M059J (cell line): ENCODE results near the gene PRCP. TPM values are rescaled to one million over a fixed set of nuclear protein-coding genes. Genes with fewer than 3 reads are reported as not detected.
A peak's percentile ranks its signal among the peaks of the same experiment; 100 is the strongest.

Experiments used
- DNase-seq: peaks from one replicate; pipeline ENCODE4 v3.0.0-alpha.2; 2012; ENCODE audit warnings: low read depth
- total RNA-seq: library from RNA; depleted of rRNA; stranded (reverse); fragments of >200 nt; shearing (Covaris generic); gene quantifications from 2 replicates; pipeline ENCODE4 v1.2.3, GENCODE V29; 2014

PRCP gene
- total RNA-seq, 1 experiment from 2014 or later, result 89.6 TPM

DNA sequence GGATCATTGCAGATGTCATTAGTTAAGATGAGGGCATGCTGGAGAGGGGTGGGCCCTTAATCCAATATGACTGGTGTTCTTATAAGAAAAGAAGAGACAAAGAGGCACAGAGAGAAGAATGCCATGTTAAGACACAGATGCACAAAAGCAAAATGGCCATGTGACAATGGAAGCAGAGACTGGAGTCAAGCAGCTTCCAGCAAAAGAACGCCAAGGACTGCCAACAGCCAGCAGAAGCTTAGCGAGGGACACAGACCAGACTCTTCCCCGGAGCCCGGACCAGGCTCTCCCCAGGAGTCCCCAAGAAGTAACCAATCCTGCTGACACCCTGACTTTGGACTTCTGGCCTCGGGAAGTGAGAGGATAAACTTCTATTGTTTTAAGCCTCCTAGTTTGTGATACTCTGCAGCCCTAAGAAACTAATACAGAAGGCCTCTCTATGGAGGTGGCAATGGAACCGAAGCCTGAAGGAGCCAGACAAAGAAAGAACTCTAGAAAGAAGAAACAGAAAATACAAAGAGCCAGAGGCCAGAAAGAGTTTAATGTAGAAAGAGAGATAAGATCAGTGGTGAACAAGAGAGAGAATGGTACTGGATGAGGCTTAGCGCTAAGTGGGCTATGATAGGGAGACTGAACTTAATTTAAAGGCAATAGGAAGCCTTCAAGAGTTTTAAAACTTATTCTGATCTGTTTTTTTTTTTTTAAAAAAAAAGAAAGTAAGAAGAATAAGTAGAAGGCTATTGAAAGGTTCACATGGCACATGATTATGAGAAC is 27.7 kb downstream of the PRCP start:
- DNase-seq, result no peak

GRCh38 chr11:82871646-82872045 is 28.6 kb downstream of the PRCP start:
- no peak for DNase-seq

DNA sequence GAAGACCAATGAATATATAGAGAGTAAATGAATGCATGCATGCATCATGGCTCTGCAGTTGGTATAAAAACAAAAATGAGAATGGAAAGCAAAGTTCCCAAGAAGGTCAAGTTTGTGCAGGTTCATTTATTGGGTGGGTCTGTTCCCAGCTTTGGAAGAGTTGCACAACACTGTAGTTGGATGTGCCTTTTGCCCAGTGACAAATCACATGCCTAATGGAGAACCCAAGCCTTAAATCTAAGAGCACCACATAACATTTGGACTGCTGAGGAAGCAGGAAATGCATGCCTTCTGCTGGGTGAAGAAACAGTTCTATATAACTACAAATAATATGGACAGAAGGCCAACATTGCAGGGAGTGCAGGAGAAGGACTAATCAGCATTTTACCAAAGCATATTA is 30.6 kb downstream of the PRCP start:
- DNase-seq, result no peak

DNA sequence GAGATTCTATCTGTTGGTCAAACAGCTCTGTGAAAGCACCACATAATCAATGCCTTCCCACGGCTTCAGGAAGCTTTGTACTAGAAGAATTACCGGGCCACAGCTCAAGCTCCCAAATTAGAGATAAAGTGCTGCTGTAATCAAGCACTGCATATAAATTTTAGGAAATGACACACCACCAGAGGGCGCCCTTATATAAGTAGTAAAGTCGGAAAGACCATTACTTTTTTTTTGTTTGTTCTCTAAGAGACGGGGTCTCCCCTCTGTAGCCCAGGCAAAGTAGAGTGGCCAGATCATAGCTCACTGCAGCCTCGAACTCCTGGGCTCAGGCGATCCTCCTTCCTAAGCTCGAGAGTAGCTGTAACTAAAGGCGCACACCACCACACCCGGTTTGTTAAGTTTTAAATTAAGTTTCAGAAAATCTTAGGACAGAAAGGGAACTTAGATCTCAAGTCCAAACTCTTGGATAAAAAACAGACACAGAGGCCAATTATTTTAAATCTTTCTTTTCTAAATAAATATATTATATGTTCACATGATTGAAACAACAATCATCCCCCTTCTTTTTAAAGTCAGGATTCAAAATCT is 32.6 kb downstream of the PRCP start:
- peak; percentile 64 for DNase-seq

DNA sequence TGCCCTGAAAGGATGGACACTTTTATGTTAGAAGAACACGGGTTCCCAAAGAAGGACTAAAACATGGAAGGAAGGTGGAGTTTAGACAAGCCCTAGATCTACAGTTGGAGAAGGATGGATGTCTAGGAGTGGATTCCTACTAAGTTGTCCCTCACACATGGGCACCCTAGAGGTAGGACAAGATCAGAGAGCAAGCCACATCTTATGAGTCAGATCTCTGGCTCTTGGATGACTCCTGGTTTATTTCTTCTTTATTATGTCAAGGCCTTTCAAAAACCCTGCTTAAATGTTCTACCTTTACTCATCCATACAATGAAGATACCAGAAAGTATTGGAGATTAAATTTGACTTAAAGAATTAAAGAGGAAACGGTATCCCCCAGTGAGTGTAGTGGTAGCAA is 34.4 kb downstream of the PRCP start:
- DNase-seq, result peak; percentile 39

DNA sequence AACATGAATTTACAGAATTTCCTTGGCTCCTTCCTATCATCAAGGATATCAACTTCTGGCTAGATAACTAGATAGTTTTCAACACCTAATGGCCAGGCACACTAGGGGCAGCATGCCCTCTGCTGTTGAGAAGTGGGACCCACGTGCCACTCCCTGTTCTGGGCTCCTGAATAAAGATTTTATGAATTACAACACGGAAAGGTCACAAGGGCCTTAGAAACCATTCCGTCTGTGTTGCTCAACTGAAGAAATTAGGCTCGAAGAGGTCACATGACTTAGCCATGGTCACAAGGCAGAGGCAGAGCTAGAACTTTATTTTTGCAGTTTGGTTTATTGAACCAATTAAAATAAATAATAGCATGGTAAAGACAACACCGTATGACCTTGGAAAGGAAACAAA is 36.0 kb downstream of the PRCP start:
- DNase-seq, result peak; percentile 63

- no peak for DNase-seq
Measured at GRCh38 chr11:82863209-82863608, 37.0 kb downstream of the PRCP start.

- no peak for DNase-seq
Measured at GRCh38 chr11:82862379-82862778, 37.9 kb downstream of the PRCP start.

GRCh38 chr11:82859750-82860149 is 40.5 kb downstream of the PRCP start:
- no peak for DNase-seq

DNA sequence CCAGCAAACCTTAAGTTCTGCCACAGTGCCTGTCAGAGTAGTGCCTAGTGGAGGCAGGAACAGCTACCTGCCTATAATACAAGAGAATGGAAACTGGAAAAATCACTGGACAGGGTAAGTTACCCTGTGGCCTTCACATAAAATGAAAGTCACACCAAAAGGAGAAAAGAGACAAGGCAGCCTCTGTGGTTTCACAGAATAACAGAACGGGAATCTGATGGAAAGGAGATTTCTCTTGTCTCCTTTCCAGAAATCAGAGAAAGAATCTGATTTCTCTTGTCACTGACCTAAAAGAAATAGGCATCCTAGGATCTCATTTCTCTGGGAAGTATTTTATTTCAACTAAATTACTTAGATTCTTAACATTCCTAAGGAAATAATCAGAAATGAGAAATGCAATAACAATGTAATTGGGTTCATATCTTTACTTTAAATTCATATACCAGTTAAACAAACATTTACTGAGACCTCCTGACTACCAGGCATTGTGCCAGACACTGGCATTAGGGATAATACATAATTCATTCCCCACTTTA is 41.6 kb downstream of the PRCP start:
- DNase-seq, result peak; percentile 85

GRCh38 chr11:82858133-82858532 is 42.1 kb downstream of the PRCP start:
- no peak for DNase-seq

- DNase-seq, result no peak
Measured at GRCh38 chr11:82857145-82857544, 43.1 kb downstream of the PRCP start.

DNA sequence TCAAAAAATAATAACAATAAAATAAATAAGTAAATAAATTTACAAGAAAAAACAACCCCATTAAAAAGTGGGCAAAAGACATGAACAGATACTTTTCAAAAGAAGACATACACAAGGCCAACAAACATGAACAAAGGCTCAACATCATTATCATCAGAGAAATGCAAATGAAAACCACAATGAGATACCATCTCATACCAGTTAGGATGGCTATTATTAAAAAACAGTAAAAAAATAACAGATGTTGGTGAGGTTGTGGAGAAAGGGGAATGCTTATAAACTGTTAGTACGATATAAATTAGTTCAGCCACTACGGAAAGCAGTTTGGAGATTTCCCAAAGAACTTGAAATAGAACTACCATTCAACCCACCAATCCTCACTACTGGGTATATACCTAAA is 44.6 kb downstream of the PRCP start:
- DNase-seq, result peak; percentile 66

DNA sequence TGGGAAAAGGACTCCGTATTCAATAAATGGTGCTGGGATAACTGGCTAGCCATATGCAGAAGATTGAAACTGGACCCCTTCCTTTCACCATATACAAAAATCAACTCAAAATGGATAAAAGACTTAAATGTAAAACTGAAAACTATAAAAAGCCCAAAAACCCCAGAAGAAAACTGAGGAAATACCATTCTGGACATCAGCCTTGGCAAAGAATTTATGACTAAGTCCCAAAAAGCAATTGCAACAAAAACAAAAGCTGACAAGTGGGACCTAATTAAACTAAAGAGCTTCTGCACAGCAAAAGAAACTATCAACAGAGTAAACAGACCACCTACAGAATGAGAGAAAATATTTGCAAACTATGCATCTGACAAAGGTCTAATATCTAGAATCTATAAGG is 45.3 kb downstream of the PRCP start:
- DNase-seq, result peak; percentile 32

DNA sequence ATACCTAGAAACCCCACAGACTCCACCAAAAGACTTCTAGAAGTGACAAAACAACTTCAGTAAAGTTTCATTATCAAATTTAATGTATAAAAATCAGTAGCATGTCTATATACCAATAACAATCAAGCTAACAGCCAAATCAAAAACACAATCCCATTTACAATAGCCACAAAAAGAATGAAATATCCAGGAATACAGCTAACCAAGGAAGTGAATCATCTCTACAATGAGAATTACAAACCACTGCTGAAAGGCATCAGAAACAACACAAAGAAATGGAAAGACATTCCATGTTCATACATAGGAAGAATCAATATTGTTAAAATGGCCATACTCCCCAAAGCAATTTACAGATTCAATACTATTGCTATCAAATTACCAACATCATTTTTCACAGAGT is 46.0 kb downstream of the PRCP start:
- DNase-seq, result peak; percentile 28

DNA sequence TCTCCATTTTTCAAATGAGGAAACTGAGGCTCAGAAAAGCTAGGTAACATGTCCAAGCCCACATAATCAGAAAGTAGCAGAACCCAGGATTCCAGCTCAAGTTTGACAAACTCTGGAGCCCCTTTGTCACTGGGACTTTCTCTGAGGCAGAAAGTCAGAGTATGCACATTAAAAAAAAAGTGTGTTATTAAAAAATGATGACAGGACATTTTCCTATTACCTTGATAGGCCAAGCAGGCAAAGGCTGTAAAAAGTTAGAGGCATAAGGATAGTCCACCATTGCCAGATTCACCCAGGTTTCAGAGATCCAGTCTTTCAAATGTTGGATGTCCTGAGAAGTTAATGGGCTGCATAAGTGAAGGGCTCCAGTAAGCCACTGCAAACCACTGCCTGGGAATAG is 51.4 kb downstream of the PRCP start:
- DNase-seq, result no peak

DNA sequence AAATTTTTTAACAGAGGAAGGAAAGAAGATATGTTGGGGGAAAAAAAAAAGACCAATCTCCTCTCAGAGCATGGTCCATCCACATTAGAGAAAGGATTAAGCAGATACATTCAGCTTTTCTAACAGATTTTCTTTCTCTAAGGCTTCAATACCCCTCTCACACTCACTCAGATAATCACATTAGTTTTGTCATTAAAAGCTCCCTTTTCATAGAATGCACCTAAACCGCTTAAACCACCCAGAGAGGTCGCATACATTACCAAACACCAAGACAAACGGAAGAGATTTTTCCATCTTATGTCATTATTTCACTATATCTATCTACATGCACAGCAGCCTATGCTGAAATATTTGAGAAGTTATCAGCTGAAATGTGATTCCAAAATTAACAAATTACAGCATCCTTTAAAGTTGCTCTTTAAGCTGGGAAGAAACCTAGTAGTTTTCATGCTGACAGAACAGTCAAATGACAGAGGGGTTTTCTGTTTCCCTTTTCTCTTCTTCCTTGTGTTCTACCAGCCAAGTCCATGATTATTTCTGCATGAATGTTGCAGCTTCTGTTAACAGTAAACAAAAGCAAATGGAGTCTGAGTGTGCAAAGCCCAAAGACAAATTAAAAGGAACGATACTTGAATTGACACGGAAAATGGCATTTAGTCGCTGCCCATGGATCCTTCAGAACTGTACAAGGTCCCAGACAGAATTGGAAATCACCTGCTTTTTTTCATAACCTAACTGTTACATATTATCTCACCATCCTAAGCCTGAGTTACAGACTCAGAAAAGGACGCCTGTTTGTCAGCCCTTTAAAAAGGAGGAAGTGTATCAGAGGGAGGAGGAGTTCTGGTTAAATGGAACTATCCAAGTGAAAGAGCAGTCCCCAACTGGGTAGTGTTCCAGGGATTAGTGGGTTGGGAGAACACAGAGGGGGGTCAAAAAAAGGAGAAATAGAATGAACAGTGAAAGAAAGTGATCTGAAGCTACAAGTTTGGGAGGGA is 54.6 kb downstream of the PRCP start:
- DNase-seq, result no peak

- peak; percentile 15 for DNase-seq
Measured at GRCh38 chr11:82843057-82843795, 57.0 kb downstream of the PRCP start.

DNA sequence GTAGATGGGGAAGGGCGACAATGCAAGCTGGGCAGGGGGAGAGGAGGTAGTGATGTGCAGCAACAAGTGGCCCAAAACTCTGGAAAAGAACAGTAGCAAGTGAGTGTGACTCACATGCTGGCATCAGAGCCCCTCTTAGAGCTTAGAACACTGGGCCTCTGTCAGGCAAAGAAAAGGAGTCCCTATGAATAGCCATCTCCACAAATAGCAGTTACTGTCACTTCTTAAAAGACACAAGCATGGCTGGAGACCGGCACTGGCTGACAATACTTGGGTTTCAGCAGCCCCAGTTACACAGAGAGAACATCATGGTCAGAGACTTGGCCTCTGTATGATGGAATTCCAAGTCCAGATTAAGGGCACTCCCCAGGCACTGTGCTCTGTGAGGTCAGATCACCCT is 58.2 kb downstream of the PRCP start:
- no peak for DNase-seq

- no peak for DNase-seq
Measured at GRCh38 chr11:82837650-82838049, 62.6 kb downstream of the PRCP start.

DNA sequence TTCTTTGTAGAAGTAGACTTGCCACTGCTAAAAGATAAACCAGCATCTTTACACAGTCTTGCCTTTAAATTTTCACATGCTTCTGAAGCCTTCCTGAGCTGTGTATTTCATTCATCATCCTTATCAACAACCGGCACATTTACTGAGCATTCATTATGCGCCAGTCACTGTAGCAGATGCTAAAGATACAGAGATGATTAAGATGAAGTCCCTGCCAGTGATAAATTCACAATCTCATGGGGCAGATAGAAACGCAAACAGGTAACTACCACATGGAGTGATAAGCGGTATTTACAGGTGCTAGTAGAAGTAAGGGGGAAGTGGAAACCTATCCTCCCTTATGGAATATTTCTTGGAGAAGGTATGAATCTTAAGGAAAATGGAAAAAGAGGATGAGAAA is 67.2 kb downstream of the PRCP start:
- DNase-seq, result no peak
